ENCODE results near the gene KIF19.

KIF19 gene

GRCh38 chr17:74337834-74338500, 11.9 kb downstream of the KIF19 start:
- in situ Hi-C loops (cut with MboI; ENCODE audit: low sequenced_read_pairs), result no loop called here

- in situ Hi-C loops (cut with MboI; ENCODE audit: low sequenced_read_pairs), result no loop called here
Measured at GRCh38 chr17:74339537-74340195, 13.6 kb downstream of the KIF19 start.

- in situ Hi-C loops (cut with MboI; ENCODE audit: low sequenced_read_pairs), result no loop called here
Measured at GRCh38 chr17:74340470-74341023, 14.5 kb downstream of the KIF19 start.

GRCh38 chr17:74342224-74342623, 16.2 kb downstream of the KIF19 start:
- in situ Hi-C loops (cut with MboI; ENCODE audit: low sequenced_read_pairs), result no loop called here

GRCh38 chr17:74343121-74343520, 17.1 kb downstream of the KIF19 start:
- in situ Hi-C loops (cut with MboI; ENCODE audit: low sequenced_read_pairs), result no loop called here

GRCh38 chr17:74343526-74344284, 17.7 kb downstream of the KIF19 start:
- in situ Hi-C loops (cut with MboI; ENCODE audit: low sequenced_read_pairs), result no loop called here

- in situ Hi-C loops (cut with MboI; ENCODE audit: low sequenced_read_pairs), result no loop called here
Measured at GRCh38 chr17:74344658-74345057, 18.6 kb downstream of the KIF19 start.

- in situ Hi-C loops (cut with MboI; ENCODE audit: low sequenced_read_pairs), result no loop called here
Measured at GRCh38 chr17:74345433-74346241, 19.6 kb downstream of the KIF19 start.

- in situ Hi-C loops (cut with MboI; ENCODE audit: low sequenced_read_pairs), result no loop called here
Measured at GRCh38 chr17:74347646-74348045, 21.6 kb downstream of the KIF19 start.

GRCh38 chr17:74349120-74349519, 23.1 kb downstream of the KIF19 start:
- in situ Hi-C loops (cut with MboI; ENCODE audit: low sequenced_read_pairs), result no loop called here

GRCh38 chr17:74350486-74350885, 24.5 kb downstream of the KIF19 start:
- in situ Hi-C loops (cut with MboI; ENCODE audit: low sequenced_read_pairs), result no loop called here

- in situ Hi-C loops (cut with MboI; ENCODE audit: low sequenced_read_pairs), result no loop called here
Measured at GRCh38 chr17:74351552-74352210, 25.7 kb downstream of the KIF19 start.

GRCh38 chr17:74353446-74354060, 27.5 kb downstream of the KIF19 start:
- in situ Hi-C loops (cut with MboI; ENCODE audit: low sequenced_read_pairs), result no loop called here

GRCh38 chr17:74354123-74354522, 28.1 kb downstream of the KIF19 start:
- in situ Hi-C loops (cut with MboI; ENCODE audit: low sequenced_read_pairs), result no loop called here

- in situ Hi-C loops (cut with MboI; ENCODE audit: low sequenced_read_pairs), result no loop called here
Measured at GRCh38 chr17:74354561-74354960, 28.5 kb downstream of the KIF19 start.

GRCh38 chr17:74355065-74355464, 29.0 kb downstream of the KIF19 start:
- in situ Hi-C loops (cut with MboI; ENCODE audit: low sequenced_read_pairs), result no loop called here

- in situ Hi-C loops (cut with MboI; ENCODE audit: low sequenced_read_pairs), result no loop called here
Measured at GRCh38 chr17:74356646-74357465, 30.8 kb downstream of the KIF19 start.

GRCh38 chr17:74357466-74357809, 31.4 kb downstream of the KIF19 start:
- in situ Hi-C loops (cut with MboI; ENCODE audit: low sequenced_read_pairs), result no loop called here

- in situ Hi-C loops (cut with MboI; ENCODE audit: low sequenced_read_pairs), result no loop called here
Measured at GRCh38 chr17:74358697-74359096, 32.7 kb downstream of the KIF19 start.

All from hTERT RPE-1 (cell line).